ENCODE results near the gene BACH2. TPM values are rescaled to one million over a fixed set of nuclear protein-coding genes. Genes with fewer than 3 reads are reported as not detected.

Gene BACH2
- total RNA-seq, 1 donor from 2014 or later = 90.4 TPM

DNA sequence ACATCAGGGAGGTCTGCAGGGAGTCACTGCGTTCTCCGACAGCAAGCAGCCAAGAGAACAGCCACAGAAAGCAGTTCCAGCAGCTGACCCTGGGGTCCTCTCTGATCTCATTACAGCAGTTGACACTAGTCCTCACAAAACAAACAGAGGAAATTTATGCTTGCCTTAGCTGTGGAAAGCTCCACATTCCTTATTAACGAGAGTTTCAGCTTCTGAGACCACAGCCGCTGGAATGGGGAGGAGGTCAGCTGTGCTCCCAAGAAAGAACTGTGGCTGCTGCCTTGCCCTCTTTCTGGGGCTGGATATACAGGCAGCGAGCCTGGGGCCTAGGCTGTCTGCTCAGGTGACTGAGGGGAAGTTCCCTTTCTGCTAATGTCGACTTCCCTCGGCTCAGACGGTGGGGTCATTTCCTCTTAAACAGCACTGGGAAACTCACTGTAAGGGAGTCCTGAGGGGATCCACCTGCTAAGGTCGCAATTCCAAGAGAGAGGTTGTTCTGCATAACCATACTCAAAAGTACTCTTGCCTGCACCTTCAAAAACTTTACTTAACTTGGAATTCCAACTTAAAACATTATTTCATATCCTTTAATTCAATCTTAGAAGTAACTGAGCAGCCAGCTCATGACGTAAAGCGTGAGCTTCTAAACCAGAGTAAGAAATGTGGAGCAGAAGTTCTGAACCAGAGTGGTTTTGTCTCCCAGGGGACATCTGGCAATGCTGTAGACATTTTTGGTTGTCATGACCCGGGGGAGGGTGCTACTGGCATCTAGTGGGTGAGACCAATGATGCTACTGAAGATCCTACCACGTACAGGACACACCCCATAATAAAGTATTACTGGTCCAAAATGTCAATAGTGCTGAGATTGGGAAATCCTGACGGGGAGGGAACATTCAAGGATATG is 80.3 kb downstream of the BACH2 start:
- Mint-ChIP-seq H3K9me3 (no peaks in the 10 kb centered on the region), H3K4me1 (peaks cover under 1% of the 10 kb centered on the region), H3K4me3 (peak overlapping the region; percentile 73), H3K27ac (no peak overlapping the region), H3K27me3 (no peaks in the 10 kb centered on the region), H3K36me3 (ENCODE audit: low read depth) (peaks cover 11% of the 10 kb centered on the region)
- ATAC-seq (ENCODE audit: low read depth) = peak; percentile 80
- TF ChIP-seq, protein P1, sequence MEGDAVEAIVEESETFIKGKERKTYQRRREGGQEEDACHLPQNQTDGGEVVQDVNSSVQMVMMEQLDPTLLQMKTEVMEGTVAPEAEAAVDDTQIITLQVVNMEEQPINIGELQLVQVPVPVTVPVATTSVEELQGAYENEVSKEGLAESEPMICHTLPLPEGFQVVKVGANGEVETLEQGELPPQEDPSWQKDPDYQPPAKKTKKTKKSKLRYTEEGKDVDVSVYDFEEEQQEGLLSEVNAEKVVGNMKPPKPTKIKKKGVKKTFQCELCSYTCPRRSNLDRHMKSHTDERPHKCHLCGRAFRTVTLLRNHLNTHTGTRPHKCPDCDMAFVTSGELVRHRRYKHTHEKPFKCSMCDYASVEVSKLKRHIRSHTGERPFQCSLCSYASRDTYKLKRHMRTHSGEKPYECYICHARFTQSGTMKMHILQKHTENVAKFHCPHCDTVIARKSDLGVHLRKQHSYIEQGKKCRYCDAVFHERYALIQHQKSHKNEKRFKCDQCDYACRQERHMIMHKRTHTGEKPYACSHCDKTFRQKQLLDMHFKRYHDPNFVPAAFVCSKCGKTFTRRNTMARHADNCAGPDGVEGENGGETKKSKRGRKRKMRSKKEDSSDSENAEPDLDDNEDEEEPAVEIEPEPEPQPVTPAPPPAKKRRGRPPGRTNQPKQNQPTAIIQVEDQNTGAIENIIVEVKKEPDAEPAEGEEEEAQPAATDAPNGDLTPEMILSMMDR (IDR thresholded peaks at IDR 0.05) = no peak
- peak; percentile 52 for DNase-seq
- ChIA-PET CTCF (interaction anchor here (0.6 to 4.9 kb wide), 37 partner anchors 14 to 274 kb away, joined by 3 to 58 read pairs (median 4); no protein-coding TSS in a partner anchor), POLR2A (interaction anchor here (0.6 to 5.3 kb wide), 22 partner anchors 12 to 387 kb away, joined by 3 to 56 read pairs (median 4); partner anchors contain the start of genes BACH2 and CASP8AP2)
- intact Hi-C loops (cut with micrococcal nuclease) = loop anchor here (1.0 to 10.0 kb wide), 19 partner anchors 29 to 782 kb away; partner anchors contain the start of genes ANKRD6, BACH2 and CASP8AP2

GRCh38 chr6:90214966-90215365 is 81.7 kb downstream of the BACH2 start:
- H3K27me3 Mint-ChIP-seq = no peaks in the 10 kb centered on the region
- H3K27ac Mint-ChIP-seq = no peak overlapping the region
- H3K9me3 Mint-ChIP-seq = no peaks in the 10 kb centered on the region
- DNase-seq = no peak
- CTCF ChIA-PET = interaction anchor here (1.1 to 4.9 kb wide), 8 partner anchors 27 to 272 kb away, joined by 3 to 58 read pairs (median 16); no protein-coding TSS in a partner anchor
- no peak overlapping the region for H3K4me3 Mint-ChIP-seq
- peaks cover 18% of the 10 kb centered on the region for H3K36me3 Mint-ChIP-seq (ENCODE audit: low read depth)
- peaks cover 7% of the 10 kb centered on the region for H3K4me1 Mint-ChIP-seq
- ATAC-seq (ENCODE audit: low read depth) = no peak
- intact Hi-C loops (cut with micrococcal nuclease) = loop anchor here (1.0 to 10.0 kb wide), 3 partner anchors 13 to 780 kb away; partner anchors contain the start of gene ANKRD6
- POLR2A ChIA-PET = interaction anchor here (0.7 to 5.3 kb wide), 13 partner anchors 8 to 260 kb away, joined by 3 to 56 read pairs (median 5); partner anchors contain the start of gene BACH2
- TF ChIP-seq, protein P1 (IDR thresholded peaks at IDR 0.05) = no peak

- ATAC-seq (ENCODE audit: low read depth) = no peak
Observed at GRCh38 chr6:90214461-90214860, 82.2 kb downstream of the BACH2 start.

DNA sequence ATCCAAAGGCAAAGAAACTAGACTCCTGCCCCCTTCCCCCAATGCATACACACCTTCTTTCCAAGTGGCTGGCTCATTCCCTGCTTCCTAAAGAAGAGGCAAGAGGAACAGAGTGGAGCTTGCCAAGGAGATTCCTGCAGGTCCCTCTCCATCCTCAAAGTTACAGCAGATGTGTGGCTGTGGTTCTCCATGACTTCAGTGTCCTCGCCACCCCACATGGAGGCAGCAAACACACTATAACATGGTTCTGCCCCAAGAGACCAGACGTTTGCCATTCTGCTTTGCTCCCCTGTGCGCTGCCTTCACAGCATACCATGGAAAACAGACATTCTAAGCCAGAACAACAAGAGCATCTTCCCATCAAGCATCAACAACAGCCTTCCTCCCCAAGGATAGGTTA is 84.4 kb downstream of the BACH2 start:
- Mint-ChIP-seq H3K27ac (no peak overlapping the region), H3K27me3 (no peaks in the 10 kb centered on the region), H3K9me3 (no peaks in the 10 kb centered on the region), H3K4me3 (no peak overlapping the region), H3K36me3 (ENCODE audit: low read depth) (peaks cover 34% of the 10 kb centered on the region), H3K4me1 (peaks cover 24% of the 10 kb centered on the region)
- intact Hi-C loops (cut with micrococcal nuclease) = loop anchor here (10.0 kb wide), 1 partner anchor 777 kb away; the partner anchor contains the start of gene ANKRD6
- ATAC-seq (ENCODE audit: low read depth) (no peak), DNase-seq (no peak)
- ChIA-PET POLR2A (interaction anchor here (0.7 to 1.6 kb wide), 4 partner anchors 18 to 383 kb away, joined by 3 to 5 read pairs (median 3); no protein-coding TSS in a partner anchor), CTCF (interaction anchor here (1.3 kb wide), 1 partner anchor 272 kb away, joined by 3 read pairs; no protein-coding TSS in a partner anchor)
- TF ChIP-seq, protein P1 (IDR thresholded peaks at IDR 0.05) = no peak

More at GRCh38 chr6:90214461-90214860, 82.2 kb downstream of the BACH2 start:
- TF ChIP-seq, protein P1 (IDR thresholded peaks at IDR 0.05) = no peak
- intact Hi-C loops (cut with micrococcal nuclease) = loop anchor here (1.0 to 10.0 kb wide), 2 partner anchors 12 to 780 kb away; partner anchors contain the start of gene ANKRD6
- no peaks in the 10 kb centered on the region for H3K9me3 Mint-ChIP-seq
- no peak for DNase-seq
- ChIA-PET CTCF (interaction anchor here (1.5 to 4.8 kb wide), 4 partner anchors 26 to 272 kb away, joined by 4 to 58 read pairs (median 18); no protein-coding TSS in a partner anchor), POLR2A (interaction anchor here (0.5 to 5.3 kb wide), 12 partner anchors 16 to 234 kb away, joined by 3 to 56 read pairs (median 10); partner anchors contain the start of gene BACH2)
- peaks cover 9% of the 10 kb centered on the region for H3K4me1 Mint-ChIP-seq
- no peak overlapping the region for H3K27ac Mint-ChIP-seq
- no peak overlapping the region for H3K4me3 Mint-ChIP-seq
- no peaks in the 10 kb centered on the region for H3K27me3 Mint-ChIP-seq
- peaks cover 20% of the 10 kb centered on the region for H3K36me3 Mint-ChIP-seq (ENCODE audit: low read depth)
